Body of pancreas (tissue), 4 donors: Measurements from ENCODE around the gene GORASP1. TPM values are rescaled to one million over a fixed set of nuclear protein-coding genes. Genes with fewer than 3 reads are reported as not detected.

Experiments used
- ATAC-seq: fragments of 150-250 bp; one replicate; pipeline ENCODE4 v1.9.1; 2016
- DNase-seq, 4 donors: peaks; one replicate each; pipeline ENCODE4 v3.0.0-alpha.2; 2019
- H3K27ac ChIP-seq, 4 donors: fragments of 200-600 bp; sonication (generic); 1 replicate in 3 of 4; 2 replicates in 1 of 4; pipeline versions ENCODE4 v1.5.1 to v1.6.1; 2016 to 2019; ENCODE audit warnings: mild to moderate bottlenecking in 1 of 4, mixed read lengths in 1 of 4, moderate library complexity in 1 of 4
- H3K27me3 ChIP-seq, 2 donors: fragments of 200-600 bp; sonication (generic); one replicate each; pipeline ENCODE4 v1.6.0; 2016; ENCODE audit warnings: mild to moderate bottlenecking in 1 of 2
- H3K36me3 ChIP-seq, 2 donors: fragments of 200-600 bp; sonication (generic); replicated peaks in 1 of 2; 2 replicates each; pipeline ENCODE4 v1.5.1; 2016; ENCODE audit warnings: low read depth in 2 of 2; ENCODE audit not compliant: insufficient read depth in 1 of 2
- H3K4me1 ChIP-seq: fragments of 200-600 bp; sonication (generic); one replicate; pipeline ENCODE4 v1.6.0; 2016
- H3K4me3 ChIP-seq, 2 donors: fragments of 200-600 bp; sonication (generic); 1 replicate in 1 of 2; 2 replicates in 1 of 2; pipeline ENCODE4 v1.5.1; 2016 to 2019
- H3K9me3 ChIP-seq, 3 donors: fragments of 200-600 bp; sonication (generic); 1 replicate in 2 of 3; 2 replicates in 1 of 3; pipeline ENCODE4 v1.5.1; 2016
- POLR2A ChIP-seq, 3 donors: fragments of 450-650 bp; IDR thresholded peaks; one replicate each; pipeline ENCODE4 v1.6.1; 2016; ENCODE audit warnings: antibody characterized with exemption in 3 of 3, mild to moderate bottlenecking in 2 of 3
- WGBS, 2 donors: methylation state at CpG; one replicate each; pipeline ENCODE4 v1.1.5; 2017; 5-methylcytosine and 5-hydroxymethylcytosine counted together
- intact Hi-C: fragments of 100-400 bp; cut with DNase I; formaldehyde crosslinking; loops from one replicate; pipeline ENCODE4 v1.15.1; 2023
- total RNA-seq, 2 donors: library from RNA; depleted of rRNA; stranded (reverse); fragments of >200 nt; gene quantifications; one replicate each; pipeline ENCODE4 v1.1.0, GENCODE V29; 2016
- TF ChIP-seq, protein P1 (sequence below), 7 experiments: fragments of 450-650 bp in 4 of 7; fragments of 200-600 bp in 3 of 7; sonication (generic) in 3 of 7; IDR thresholded peaks; one replicate each; pipeline ENCODE4 v1.5.1; 2016 to 2019; ENCODE audit warnings: antibody characterized with exemption in 7 of 7

GORASP1 gene
- total RNA-seq, 2 donors from 2014 or later, result 38.4 to 53.1 TPM

DNA sequence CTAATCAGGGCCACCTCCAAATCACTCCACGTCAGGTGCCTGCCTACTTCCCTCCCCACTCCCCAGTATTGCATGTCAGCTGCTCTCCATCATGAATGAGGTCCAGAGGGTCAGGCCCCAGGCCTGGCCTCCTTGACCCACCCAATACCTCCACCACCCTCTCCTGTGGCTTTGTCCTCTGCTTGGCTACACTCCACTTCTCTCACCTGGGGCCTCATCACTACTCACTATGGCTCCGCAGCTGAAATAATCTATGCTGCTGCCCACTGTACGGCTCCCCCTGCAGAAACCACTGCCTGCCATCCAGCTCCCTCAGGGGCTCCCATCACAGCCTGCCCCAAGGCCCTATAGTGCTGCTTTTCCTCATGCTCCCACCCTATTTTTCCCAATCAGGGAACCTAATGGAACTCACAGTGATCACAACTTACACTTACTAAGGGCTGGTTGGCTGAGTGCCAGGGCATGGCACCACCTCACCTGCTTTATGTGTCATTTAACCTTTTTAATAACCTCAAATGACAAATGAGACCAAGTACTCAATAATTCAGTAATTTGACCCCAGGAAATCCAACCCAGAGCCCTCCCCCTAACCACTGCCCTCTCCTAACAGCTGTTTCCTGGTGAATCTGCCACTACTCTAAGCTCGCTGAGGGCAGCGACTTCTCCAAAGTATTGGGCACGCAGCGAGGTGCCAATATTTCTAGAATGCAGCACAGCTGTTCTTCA is 2.3 kb downstream of the GORASP1 start:
- peak overlapping the region in 2 of 4 donors; percentile 93 to 97 for H3K27ac ChIP-seq
- WGBS, 2 donors, result 82 to 88% methylated on average over 6 of the region's 7 CpGs

DNA sequence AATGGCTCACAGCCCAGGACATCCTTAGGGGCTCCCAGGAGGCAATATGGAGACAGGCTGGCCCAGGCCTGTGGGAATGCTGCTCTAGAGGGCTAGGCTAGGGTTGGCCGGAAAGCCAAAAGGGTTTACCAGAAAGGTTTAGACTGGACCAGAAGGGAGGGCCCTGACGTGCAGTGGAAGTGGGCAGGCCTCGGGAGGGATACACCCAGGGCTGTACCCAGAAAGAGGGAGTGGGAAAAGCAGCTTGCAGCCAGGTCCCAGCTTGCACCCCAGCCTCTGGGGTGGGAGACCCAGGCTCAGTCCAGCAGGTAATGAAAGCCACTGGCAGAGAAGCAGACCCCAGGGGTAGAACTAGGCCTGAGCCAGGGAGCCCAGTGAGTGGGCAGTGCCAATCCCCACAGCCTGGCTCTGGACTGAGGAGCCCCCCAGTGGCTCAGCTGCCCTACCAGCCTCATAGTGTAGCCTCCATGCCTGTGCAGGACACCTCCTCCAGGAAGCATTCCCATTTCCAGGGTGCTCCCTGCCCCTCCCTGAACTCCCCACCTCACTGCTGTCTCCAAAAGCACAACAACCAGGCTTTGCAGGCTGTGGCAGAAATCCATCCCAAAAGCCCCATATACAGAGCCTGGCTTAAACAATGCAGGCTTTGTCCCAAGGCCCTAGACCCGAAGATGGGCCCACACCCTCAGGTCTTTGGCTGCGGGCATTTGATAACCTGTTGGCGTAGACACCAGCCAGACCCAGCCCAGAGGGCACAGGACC is 3.5 kb downstream of the GORASP1 start:
- ATAC-seq, result no peak
- DNase-seq, result no peak
- Histone ChIP-seq H3K27ac (peak overlapping the region in 3 of 4 donors; percentile 15 to 58 (median 36)), H3K4me1 (peaks cover 58% of the 10 kb centered on the region), H3K36me3 (peaks cover 5 to 6% of the 10 kb centered on the region in 2 donors), H3K27me3 (no peaks in the 10 kb centered on the region), H3K4me3 (no peak overlapping the region), H3K9me3 (no peaks in the 10 kb centered on the region)
- WGBS, 2 donors, result 61 to 75% methylated on average over 5 to 6 of the region's 6 CpGs
- TF ChIP-seq POLR2A (IDR thresholded peaks at IDR 0.05), result no peak
- TF ChIP-seq, protein P1, sequence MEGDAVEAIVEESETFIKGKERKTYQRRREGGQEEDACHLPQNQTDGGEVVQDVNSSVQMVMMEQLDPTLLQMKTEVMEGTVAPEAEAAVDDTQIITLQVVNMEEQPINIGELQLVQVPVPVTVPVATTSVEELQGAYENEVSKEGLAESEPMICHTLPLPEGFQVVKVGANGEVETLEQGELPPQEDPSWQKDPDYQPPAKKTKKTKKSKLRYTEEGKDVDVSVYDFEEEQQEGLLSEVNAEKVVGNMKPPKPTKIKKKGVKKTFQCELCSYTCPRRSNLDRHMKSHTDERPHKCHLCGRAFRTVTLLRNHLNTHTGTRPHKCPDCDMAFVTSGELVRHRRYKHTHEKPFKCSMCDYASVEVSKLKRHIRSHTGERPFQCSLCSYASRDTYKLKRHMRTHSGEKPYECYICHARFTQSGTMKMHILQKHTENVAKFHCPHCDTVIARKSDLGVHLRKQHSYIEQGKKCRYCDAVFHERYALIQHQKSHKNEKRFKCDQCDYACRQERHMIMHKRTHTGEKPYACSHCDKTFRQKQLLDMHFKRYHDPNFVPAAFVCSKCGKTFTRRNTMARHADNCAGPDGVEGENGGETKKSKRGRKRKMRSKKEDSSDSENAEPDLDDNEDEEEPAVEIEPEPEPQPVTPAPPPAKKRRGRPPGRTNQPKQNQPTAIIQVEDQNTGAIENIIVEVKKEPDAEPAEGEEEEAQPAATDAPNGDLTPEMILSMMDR (IDR thresholded peaks at IDR 0.05), result no peak
- intact Hi-C loops, result loop anchor here (5.0 kb wide), 1 partner anchor 188 kb away; no protein-coding TSS in a partner anchor

More for the DNA sequence above, 2.3 kb downstream of the GORASP1 start:
- intact Hi-C loops, result loop anchor here (5.0 kb wide), 1 partner anchor 187 kb away; no protein-coding TSS in a partner anchor
- Histone ChIP-seq H3K9me3 (no peaks in the 10 kb centered on the region), H3K4me3 (no peak overlapping the region), H3K4me1 (peaks cover 58% of the 10 kb centered on the region), H3K27me3 (no peaks in the 10 kb centered on the region), H3K36me3 (peaks cover 1 to 6% of the 10 kb centered on the region in 2 donors)
- ATAC-seq (no peak), DNase-seq (peak in 2 of 4 donors; percentile 46 to 51)
- TF ChIP-seq, protein P1 (IDR thresholded peaks at IDR 0.05), result no peak
- no peak for TF ChIP-seq POLR2A (IDR thresholded peaks at IDR 0.05)

DNA sequence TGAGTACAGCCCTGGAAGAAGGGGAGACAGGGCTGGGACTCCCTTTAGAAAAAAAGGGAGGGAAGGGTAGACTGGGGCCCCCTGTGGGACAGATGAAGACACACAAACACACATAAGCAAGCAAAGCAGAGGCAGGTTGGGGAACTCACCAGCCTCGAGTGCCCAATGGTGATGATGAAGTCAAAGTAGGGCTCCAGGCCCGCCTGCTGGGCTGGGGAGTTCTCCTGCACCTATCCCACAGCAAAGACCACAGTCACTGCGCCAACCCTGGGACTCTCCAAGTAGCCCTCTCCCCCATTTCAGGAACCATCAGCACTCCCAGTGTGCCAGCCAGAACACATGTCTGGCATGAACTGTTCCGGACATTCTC is 4.1 kb downstream of the GORASP1 start:
- whole genome bisulfite sequencing, 2 donors, result 51 to 74% methylated on average over 2 to 4 of the region's 4 CpGs

DNA sequence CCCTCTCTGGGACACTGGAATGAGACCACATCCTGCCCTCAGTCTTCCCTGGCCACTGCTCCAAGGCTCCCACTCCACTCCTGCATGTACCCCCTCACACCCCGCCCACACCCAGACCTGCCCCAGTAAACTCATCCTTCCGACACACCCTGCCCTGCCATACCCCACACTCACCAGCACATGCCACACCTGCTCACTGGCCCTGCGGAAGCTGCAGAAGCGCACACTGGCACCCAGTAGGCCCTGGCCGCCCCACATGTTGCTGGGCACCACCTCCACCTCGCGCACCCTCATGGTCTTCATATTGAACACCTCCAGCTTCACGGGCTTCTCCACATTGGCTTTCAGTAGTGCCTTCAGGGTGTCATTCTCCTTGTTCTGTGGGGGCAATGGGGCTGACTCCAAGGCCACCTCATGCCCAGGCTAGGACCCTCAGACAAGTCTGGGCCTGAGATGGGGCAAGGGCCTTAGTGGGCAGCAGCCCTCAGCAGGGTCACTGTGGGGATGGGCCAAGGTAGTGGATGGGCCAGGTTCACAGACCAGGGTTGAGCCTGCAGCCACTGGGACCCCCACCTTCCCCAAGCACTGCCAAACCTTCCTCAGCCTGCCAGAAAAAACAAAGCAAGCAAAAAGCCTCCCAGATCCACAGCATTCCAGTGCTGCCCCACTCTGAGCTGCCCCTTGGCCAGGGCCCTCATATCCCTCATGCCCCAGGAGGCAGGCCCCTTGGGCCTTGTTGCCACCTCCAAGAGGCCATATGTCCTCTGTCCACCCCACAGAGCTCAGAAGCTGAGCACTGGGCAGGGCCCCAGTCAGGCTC is 4.7 kb downstream of the GORASP1 start:
- TF ChIP-seq, protein P1 (IDR thresholded peaks at IDR 0.05), result no peak
- no peak for TF ChIP-seq POLR2A (IDR thresholded peaks at IDR 0.05)
- WGBS, 2 donors, result 94 to 96% methylated on average over 7 to 8 of the region's 8 CpGs
- Histone ChIP-seq H3K27me3 (no peaks in the 10 kb centered on the region), H3K9me3 (no peaks in the 10 kb centered on the region), H3K4me3 (no peak overlapping the region), H3K4me1 (peaks cover 50% of the 10 kb centered on the region), H3K27ac (peak overlapping the region in 2 of 4 donors; percentile 35 to 58), H3K36me3 (peaks cover 12 to 17% of the 10 kb centered on the region in 2 donors)
- DNase-seq (no peak), ATAC-seq (no peak)
- intact Hi-C loops, result loop anchor here (5.0 kb wide), 1 partner anchor 190 kb away; no protein-coding TSS in a partner anchor

More for the DNA sequence above, 4.1 kb downstream of the GORASP1 start:
- DNase-seq (no peak), ATAC-seq (no peak)
- no peaks in the 10 kb centered on the region for H3K27me3 ChIP-seq
- H3K9me3 ChIP-seq, result no peaks in the 10 kb centered on the region
- intact Hi-C loops, result loop anchor here (5.0 kb wide), 1 partner anchor 189 kb away; no protein-coding TSS in a partner anchor
- peaks cover 52% of the 10 kb centered on the region for H3K4me1 ChIP-seq
- peaks cover 6 to 11% of the 10 kb centered on the region in 2 donors for H3K36me3 ChIP-seq
- TF ChIP-seq, protein P1 (IDR thresholded peaks at IDR 0.05), result no peak
- no peak for TF ChIP-seq POLR2A (IDR thresholded peaks at IDR 0.05)
- H3K27ac ChIP-seq, result peak overlapping the region in 2 of 4 donors; percentile 35 to 58
- H3K4me3 ChIP-seq, result no peak overlapping the region
